Glomerular visceral epithelial cell (primary cell): ENCODE measurements around the gene C7.
"Not testable (repeated sequence)": the region's sequence is repeated elsewhere in the genome, so short reads cannot be mapped to it uniquely, and the experiment has no call there.

ENCODE experiments used
- DNase-seq: peaks from one replicate; pipeline ENCODE4 v3.0.0-alpha.2; 2016; ENCODE audit errors: extremely low spot score

The C7 gene

DNA sequence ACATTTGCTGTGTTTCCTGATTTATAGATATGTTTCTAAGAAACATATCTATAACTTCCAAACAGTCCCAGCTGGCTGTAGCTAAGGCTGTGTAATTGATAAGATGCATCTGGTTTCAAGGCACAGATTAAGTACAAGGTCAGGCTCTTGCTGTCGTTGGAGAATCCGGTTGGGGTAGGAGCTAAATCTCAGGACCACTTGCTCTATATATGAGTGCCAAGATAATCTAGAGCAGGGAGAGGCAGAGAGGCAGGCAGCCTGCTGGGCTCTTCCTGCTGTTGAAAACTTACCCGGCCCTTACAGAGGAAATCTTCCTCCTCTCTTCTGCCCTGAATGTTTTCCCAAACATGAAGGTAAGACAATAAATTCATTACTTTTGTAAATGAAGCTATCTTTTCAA lies at the start of gene C7:
C7 (plus strand) TSS at position 234 of the 400 bp plus-strand sequence; CDS start at position 348, 114 bp downstream.
- no peak for DNase-seq

DNA sequence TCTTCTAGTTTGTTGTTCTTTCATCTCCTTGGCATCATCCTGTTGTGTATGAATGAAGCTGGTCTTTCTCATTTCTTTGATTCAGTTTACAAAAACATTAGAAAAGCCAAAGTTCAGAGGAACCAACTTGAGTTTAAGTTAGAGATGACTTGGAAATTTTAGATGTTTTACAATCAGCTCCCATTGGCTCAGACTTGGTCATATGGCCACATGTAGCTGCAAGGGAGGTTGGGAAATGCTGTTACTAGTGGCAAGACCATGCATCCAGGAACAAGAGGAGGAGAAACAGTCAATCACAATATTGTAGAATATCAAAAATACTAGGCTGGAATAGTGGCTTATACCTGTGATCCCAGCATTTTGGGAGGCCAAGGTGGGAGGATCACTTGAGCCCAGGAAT lies 48.6 kb upstream of the C7 start:
- DNase-seq, result no peak

DNA sequence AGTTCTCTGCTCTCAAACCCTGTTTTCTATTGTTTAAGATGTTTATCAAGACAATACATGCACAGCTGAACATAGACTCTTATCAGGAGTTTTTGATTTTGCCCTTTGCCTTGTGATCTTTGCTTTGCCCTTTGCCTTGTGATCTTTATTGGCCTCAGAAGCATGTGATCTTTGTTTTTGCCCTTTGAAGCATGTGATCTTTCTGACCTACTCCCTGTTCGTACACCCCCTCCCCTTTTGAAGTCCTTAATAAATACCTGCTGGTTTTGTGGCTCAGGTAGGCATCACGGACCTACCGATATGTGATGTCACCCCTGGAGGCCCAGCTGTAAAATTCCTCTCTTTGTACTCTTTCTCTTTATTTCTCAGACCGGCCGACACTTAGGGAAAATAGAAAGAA lies 44.3 kb upstream of the C7 start:
- DNase-seq, result not testable (repeated sequence)

DNA sequence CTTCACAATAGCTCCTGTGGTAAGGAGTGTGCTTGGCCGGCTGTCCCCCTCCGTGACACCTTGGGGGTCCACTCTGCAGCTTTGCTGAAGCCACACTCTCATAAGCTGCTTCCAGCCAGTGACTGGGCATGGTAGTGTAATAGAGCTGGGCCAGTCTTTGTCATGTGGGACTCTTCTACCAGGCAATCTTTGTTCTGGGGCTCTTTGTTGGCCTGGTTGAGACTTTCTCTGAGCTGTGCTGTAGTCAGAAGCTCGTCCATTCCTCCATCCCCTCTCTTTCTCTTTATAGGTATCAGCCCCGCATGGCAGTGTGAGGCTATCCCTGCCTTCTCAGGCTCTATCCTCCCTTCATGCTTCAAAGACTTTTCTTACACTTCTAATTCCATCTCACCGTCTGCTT lies 42.5 kb upstream of the C7 start:
- no peak for DNase-seq

DNA sequence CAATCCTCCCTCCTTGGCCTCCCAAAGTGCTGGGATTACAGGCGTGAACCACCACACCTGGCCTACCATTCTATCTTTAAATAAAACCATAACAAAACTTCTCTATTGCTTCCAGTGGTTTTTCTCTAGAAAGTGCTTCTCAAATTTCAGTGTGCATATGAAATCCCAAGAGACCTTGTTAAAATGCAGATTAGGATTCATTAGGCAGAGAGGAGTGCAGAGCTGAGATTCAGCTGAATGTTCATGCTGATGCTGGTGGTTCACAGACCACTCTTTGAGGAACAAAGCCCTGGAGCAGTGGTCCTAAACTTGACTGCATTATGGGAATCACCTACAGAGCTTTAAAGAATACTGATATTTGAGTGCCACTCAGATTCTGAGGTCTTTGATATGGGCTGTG lies 39.9 kb upstream of the C7 start:
- no peak for DNase-seq

DNA sequence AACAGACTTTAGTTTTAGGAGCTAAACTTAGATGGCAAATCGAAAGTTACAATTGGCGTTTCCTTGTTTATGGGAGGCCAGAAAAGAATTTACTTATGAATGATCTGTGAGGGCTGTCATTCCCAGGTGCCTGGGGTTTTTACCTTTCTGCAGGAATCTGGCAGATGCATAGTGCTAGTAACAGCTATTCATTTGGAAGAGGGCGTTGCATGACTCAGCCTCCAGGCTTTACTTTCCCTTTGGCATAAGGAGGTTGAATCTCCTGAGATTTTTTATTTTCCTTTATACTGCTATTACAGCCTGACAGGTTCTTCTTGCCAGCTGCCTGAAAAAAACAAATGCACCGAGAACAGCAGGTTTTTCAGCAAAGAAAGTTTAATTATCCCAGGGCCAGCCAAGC lies 38.1 kb upstream of the C7 start:
- no peak for DNase-seq

DNA sequence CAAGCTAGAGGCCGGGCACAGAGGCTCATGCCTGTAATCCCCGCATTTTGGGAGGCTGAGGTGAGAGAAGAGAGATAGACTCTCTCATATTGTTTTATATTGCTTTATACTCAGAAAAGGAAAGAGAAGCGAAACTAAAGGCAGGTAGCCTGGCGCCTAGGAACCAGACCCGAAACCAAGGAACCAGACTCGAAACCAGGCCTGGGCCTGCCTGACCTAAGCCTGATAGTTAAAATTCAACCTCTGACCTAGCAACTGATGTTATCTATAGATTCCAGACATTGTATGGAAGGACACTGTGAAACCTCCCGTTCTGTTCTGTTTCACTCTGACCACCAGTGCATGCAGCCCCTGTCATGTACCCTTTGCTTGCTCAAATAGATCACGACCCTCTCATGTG lies 37.0 kb upstream of the C7 start:
- not testable (repeated sequence) for DNase-seq

DNA sequence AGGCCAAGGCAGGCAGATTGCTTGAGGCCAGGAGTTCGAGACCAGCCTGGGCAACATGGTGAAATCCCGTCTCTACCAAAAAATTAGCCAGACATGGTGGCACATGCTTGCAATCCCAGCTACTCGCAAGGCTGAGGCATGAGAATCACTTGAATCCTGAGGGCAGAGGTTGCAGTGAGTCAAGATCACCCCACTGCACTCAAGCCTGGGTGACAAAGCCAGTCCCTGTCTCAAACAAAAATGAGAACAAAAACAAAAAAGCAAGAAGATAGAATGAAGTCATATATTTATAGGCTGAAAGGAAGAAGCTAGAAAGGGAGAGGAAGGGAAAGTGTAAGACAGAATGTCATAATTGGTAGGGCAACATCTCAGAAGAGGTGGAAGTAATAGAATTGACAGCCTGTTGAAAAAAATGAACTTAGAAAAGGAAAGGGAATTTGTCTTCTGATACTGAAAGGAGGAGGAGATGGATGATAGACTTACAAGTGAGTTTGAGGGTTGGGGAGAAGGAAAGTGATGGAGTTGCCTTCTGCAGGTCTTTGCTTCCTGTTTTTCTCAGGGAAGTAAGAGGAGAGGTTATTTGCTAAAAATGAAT lies 35.9 kb upstream of the C7 start:
- no peak for DNase-seq

DNA sequence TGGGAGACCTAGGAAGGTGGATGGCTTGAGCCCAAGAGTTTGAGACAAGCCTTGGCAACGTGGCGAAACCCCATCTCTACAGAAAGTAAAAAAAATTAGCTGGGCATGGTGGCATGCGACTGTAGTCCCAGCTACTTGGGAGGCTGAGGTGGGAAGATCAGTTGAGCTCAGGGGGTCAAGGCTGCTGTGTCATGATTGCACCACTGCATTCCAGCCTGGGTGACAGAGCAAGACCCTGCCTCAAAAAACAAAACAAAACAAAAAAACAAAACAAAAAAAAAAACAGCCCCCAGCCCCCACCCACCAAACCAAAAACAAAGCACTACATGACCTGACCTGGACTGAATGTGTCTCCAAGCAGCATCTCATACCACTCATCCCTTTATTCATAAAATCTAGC lies 33.3 kb upstream of the C7 start:
- no peak for DNase-seq

DNA sequence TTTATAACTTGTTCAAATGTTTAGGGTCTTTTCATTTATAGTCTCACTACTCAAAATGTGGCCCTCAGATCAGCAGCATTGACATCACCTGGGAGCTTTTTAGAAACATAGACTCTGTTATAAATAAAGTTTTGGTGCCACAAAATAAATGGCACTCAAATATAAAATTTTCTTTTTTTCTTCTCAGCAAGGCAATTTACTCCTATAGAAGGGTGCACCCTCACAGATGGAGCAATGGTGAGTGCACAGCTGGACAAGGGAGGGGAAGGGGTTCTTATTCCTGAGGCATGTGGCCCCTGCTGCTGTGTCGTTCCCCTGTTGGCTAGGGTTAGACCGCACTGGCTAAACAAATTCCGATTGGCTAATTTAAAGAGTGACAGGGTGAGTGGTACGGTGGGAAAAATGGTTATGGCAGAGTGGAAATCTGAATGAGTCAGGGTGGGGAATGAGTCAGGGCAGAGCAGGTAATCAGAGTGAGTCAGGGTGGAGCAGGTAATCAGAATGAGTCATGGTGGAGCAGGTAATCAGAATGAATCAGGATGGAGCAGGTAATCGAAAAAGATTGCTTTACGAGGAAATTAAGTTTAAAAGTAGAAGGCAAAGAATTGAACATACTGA lies 31.8 kb upstream of the C7 start:
- DNase-seq, result no peak

DNA sequence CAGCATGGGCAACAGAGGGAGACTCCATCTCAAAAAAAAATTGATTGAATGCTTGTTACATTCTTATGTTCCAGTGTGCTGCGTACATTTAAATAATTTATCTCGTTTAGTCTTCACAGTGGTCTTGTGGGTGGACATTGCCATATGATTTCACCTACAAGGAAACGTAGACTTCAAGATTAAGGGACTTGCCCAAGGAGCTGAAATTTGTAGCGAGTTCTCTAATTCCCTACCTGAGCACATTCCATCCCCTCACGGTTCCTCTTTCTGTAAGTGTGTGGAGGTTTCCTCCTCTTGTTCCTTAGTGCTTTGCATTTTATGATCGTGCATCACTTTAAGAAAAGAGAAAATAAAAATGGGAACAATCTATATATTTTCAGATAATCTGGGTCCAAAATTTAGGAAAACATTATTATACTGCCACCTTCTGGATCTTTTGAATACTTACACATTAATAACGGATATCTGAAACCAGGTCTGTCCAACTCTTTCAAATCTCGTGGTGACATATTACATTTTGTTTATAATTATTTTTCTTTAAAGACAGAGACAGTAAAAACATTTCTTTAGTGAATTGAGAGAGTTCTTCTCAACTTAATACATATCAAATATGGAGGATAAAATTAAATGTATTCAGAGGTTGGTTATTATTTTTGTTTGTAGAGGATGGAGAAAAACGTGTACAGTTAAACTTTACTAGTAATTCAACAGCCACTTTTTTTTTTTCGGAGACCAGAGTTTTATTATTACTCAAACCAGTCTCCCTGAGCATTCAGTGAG lies 29.9 kb upstream of the C7 start:
- peak; percentile 25 for DNase-seq

DNA sequence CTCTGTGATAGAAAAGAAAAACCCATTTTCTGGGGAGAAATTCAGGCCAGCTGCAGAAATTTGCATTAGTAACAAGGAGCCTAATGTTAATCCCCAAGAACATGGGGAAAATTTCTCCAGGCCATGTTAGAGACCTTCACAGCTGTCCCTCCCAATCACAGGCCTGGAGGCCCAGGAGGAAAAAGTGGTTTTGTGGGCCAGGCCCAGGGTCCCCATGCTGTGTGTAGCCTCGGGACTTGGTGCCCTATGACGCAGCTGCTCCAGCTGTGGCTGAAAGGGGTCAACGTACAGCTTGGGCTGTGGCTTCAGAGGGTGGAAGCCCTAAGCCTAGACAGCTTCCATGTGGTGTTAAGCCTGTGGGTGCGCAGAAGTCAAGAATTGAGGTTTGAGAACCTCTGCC lies 27.0 kb upstream of the C7 start:
- no peak for DNase-seq

DNA sequence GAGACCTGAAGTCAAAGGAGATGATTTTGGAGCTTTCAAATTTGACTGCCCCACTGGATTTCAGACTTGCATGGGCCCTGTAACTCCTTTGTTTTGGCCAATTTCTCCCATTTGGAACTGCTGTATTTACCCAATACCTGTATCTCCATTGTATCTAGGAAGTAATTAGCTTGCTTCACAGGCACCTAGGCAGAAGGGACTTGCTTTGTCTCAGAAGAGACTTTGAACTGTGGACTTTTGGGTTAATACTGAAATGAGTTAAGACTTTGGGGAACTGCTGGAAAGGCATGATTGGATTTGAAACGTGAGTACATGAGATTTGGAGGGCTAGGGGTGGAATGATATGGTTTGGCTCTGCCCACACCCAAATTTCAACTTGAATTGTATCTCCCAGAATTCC lies 26.2 kb upstream of the C7 start:
- DNase-seq, result not testable (repeated sequence)

DNA sequence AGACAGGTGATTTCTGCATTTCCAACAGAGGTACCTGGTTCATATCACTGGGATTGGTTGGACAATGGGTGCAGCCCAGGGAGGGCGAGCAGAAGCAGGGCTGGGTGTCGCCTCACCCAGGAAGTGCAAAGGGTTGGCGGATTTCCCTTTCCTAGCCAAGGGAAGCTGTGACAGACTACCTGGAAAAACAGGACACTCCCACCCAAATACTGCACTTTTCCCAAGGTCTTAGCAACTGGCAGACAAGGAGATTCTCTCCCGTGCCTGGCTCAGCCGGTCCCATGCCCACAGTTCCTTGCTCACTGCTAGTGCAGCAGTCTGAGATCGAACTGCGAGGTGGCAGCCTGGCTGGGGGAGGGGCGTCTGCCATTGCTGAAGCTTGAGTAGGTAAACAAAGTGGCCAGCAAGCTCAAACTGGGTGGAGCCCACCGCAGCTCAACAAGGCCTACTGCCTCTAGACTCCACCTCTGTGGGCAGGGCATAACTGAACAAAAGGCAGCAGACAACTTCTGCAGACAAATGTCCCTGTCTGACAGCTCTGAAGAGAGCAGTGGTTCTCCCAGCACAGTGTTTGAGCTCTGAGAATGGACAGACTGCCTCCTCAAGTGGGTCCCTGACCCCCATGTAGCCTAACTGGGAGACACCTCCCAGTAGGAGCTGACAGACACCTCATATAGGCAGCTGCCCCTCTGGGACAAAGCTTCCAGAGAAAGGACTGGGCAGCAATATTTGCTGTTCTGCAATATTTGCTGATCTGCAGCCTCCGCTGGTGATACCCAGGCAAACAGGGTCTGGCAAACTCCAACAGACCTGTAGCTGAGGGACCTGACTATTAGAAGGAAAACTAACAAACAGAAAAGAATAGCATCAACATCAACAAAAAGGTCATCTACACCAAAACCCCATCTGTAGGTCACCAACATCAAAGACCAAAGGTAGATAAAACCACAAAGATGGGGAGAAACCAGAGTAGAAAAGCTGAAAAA lies 13.6 kb upstream of the C7 start:
- not testable (repeated sequence) for DNase-seq

DNA sequence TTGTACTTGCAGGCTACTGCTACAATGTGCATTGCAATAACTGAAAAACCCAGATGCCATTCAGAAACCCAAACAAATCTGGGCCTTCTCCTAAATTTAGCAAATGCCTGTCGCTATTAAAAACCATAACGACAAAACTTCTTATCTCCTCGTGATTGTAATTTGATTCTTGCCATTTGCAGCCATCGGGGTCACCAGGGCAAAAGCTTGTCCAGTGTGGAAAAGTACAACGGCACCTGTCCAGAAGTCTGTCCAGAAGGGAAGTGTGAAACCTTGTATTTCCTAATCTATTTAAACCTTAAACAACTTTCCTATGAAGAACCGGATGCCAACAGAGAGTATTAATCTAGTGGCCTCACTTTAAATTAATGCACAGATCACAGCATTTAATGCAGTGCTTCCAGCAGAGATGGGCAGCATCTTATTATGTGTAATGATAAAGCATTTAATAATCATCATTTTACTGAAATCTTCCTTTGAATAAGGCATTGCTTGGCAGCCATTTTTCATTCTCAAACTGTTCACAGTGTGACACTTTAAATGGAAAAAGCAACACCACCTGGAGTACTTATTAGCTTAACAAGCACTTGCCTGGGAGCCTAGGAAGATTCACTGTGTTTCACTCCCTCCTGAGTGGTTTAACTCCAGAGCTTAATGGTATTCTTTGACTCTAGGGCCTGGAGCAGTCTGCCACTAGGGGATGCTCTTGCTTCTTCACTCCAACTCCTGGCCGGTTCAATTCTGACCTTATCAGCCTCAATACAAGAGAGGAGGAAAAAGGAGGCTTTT lies 4.9 kb upstream of the C7 start:
- DNase-seq, result peak; percentile 52

DNA sequence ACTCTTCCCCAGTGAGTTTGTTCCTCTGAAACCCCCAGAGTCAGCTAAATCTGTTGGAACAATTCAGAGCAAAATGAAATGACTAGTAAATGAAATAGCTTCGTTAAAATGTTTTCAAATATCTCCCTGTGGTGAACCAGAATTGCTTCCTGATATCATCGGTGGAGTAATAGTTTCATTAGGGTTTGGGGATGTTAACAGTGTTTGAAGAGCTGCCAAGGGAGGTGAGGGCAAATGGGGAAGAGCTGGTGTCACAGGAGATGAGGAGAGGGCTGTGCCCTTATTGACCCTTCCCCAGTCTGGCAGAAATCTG lies 4.3 kb upstream of the C7 start:
- DNase-seq, result no peak

DNA sequence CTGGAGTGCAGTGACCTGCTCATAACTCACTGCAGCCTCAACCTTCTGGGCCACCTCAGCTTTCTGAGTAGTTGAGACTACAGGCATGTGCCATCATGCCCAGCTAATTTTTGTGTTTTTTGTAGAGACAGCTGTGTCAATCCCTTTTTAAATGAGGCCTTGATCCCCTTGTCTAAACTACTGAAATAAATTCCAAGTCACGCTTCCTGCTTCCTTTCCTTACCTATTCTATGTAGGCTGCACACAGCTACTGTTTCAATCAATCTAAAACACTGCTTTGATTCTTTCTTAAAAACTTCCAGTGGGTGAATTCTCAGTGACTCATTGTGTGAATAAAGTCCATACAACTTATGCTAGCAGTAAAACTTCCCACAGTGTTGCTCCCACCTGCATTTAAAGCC lies 2.9 kb upstream of the C7 start:
- DNase-seq, result no peak

DNA sequence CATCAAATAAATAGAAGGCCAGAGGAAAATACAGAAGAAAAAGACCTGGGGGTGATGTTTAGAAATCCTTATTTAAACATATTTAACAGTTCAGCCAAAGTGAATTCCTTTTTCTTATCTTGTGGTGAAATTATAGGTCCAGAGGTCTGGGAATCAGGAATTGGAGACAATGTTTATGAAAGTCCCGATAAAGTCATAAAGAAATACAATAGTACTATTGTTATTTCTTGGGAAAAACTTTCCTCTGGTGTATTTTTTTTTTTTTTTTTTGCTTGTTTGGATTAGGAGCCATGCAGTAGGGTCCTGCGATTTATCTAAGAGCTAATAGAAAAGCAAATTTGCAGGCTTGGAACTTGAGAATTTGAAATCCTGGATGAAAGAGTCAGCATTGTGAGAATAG lies 426 bp downstream of the C7 start:
- DNase-seq, result no peak

DNA sequence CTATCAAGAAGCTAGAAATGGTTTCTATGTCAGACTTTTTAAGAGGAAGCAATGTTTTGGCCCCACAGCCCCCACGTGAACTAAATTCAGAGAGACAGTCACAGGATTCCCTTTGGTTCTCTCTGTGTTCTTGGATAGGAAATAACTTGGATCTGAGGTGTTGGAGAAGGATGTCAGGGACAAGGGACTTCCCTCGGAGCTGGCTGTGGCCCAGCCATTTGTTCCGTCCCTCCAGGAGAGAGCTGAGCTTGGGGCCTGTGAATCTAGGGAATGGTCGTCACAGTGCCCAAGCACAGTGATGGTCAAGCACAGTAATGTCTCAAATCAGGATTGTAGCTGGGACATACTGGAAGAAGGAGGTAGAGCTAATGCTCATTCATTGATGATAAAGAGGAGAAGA lies 2.0 kb downstream of the C7 start:
- no peak for DNase-seq

DNA sequence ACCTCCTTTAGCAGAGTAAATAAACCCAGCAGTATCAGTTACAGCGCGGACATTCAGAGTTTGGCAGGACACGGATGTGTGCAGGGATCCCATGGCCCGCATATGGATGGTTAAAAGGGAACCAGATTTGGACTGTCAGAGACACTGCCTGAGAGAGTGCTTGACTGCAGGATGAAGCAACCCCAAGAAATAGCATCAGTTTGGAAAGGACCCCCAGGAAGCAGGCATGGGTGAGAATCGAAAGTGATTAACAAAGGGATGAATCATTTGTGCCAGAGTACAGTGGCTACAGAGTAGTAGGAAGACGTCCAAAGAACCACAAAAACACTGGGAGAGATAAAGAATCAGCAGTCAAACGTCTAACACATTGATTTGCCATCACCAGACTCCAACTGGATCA lies 5.5 kb downstream of the C7 start:
- peak; percentile 20 for DNase-seq

DNA sequence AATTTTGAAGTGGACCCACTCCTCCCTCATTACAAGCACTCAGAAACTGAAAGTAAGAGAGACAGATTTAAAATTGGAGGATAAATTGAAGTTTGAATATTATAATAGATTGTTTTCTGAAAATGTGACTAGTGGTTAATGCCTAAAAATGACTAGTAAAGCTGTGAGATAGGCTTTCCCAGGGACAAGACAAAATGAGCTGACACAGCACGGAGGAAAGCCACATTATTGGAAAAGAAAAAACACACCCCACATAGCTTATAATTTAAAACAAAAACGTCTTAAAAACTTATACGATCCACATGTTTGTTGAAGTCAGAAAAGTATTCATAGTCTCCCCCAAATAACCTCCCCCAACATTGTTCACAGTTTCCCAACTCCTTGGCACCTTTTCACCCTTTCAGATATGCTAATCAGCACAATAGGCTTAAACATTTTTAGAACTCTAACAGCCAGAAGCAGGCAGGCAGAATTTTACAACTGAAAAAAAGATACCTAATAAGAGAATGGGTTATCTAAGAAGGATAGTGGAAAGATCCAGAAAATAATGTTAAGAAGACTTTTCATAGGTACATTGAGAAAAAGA lies 6.1 kb downstream of the C7 start:
- DNase-seq, result no peak
